RWPE2 (cell line): ENCODE results near the gene GPRC5D.

Source experiments
- ATAC-seq: fragments of 200-7000 bp; cut with Tn5 transposase; 3 replicates; pipeline ENCODE4 v1.9.1; 2021; ENCODE audit warnings: low read depth
- DNase-seq: peaks from one replicate; pipeline ENCODE4 v3.0.0-alpha.2; 2020; ENCODE audit warnings: low spot score
- H3K27ac ChIP-seq: fragments of 450-650 bp; 2 replicates; pipeline ENCODE4 v1.5.1; 2017; ENCODE audit warnings: mild to moderate bottlenecking; ENCODE audit not compliant: poor library complexity, severe bottlenecking
- H3K27me3 ChIP-seq: fragments of 250-450 bp; sonication (Bioruptor Pico); 2 replicates; pipeline ENCODE4 v1.5.1; 2021; ENCODE audit warnings: mild to moderate bottlenecking, moderate library complexity; ENCODE audit not compliant: insufficient read depth, poor library complexity, severe bottlenecking
- H3K36me3 ChIP-seq: fragments of 250-450 bp; sonication (Bioruptor Pico); 2 replicates; pipeline ENCODE4 v1.5.1; 2020; ENCODE audit warnings: low read depth, mild to moderate bottlenecking, moderate library complexity
- H3K4me1 ChIP-seq: fragments of 250-450 bp; sonication (Bioruptor Pico); 2 replicates; pipeline ENCODE4 v1.5.1; 2021; ENCODE audit warnings: mild to moderate bottlenecking, moderate library complexity; ENCODE audit not compliant: insufficient read depth, poor library complexity, severe bottlenecking
- H3K4me3 ChIP-seq: fragments of 250-450 bp; sonication (Bioruptor Pico); 2 replicates; pipeline ENCODE4 v1.5.1; 2021; ENCODE audit warnings: mild to moderate bottlenecking, moderate library complexity; ENCODE audit not compliant: severe bottlenecking
- H3K9me3 ChIP-seq: fragments of 250-450 bp; sonication (Bioruptor Pico); 2 replicates; pipeline ENCODE4 v1.5.1; 2021; ENCODE audit warnings: mild to moderate bottlenecking, moderate library complexity; ENCODE audit not compliant: severe bottlenecking
- CTCF ChIP-seq: fragments of 450-650 bp; IDR thresholded peaks from one replicate; pipeline ENCODE4 v1.5.1; 2017; ENCODE audit warnings: mild to moderate bottlenecking, moderate library complexity; ENCODE audit not compliant: poor library complexity, severe bottlenecking

The GPRC5D gene

GRCh38 chr12:12918781-12919389, 33.1 kb downstream of the GPRC5D start:
- Histone ChIP-seq H3K4me3 (no peak overlapping the region), H3K4me1 (no peaks in the 10 kb centered on the region), H3K9me3 (no peaks in the 10 kb centered on the region), H3K27ac (no peak overlapping the region), H3K27me3 (no peaks in the 10 kb centered on the region), H3K36me3 (peaks cover 25% of the 10 kb centered on the region)
- TF ChIP-seq CTCF, result no peak
- ATAC-seq, result no peak; the same call in 2 of the 3 replicates
- DNase-seq, result no peak

- H3K9me3 ChIP-seq, result no peaks in the 10 kb centered on the region
- no peaks in the 10 kb centered on the region for H3K4me1 ChIP-seq
- TF ChIP-seq CTCF, result no peak
- DNase-seq (no peak), ATAC-seq (no peak)
- no peak overlapping the region for H3K27ac ChIP-seq
- peaks cover 35% of the 10 kb centered on the region for H3K36me3 ChIP-seq
- H3K4me3 ChIP-seq, result no peak overlapping the region
- no peaks in the 10 kb centered on the region for H3K27me3 ChIP-seq
Measured at GRCh38 chr12:12917517-12917916, 34.5 kb downstream of the GPRC5D start.

GRCh38 chr12:12916135-12916944, 35.6 kb downstream of the GPRC5D start:
- H3K9me3 ChIP-seq, result no peaks in the 10 kb centered on the region
- H3K4me3 ChIP-seq, result no peak overlapping the region
- ATAC-seq, result peak; percentile 78
- DNase-seq, result no peak
- peak; percentile 74 for TF ChIP-seq CTCF
- H3K27me3 ChIP-seq, result no peaks in the 10 kb centered on the region
- H3K27ac ChIP-seq, result no peak overlapping the region
- H3K4me1 ChIP-seq, result no peaks in the 10 kb centered on the region
- peaks cover 43% of the 10 kb centered on the region for H3K36me3 ChIP-seq

GRCh38 chr12:12915656-12916055, 36.3 kb downstream of the GPRC5D start:
- TF ChIP-seq CTCF, result no peak
- ATAC-seq (peak; percentile 15; the same call in 1 of the 3 replicates), DNase-seq (no peak)
- peaks cover 50% of the 10 kb centered on the region for H3K36me3 ChIP-seq
- peak overlapping the region; percentile 7 for H3K27ac ChIP-seq
- no peaks in the 10 kb centered on the region for H3K27me3 ChIP-seq
- no peak overlapping the region for H3K4me3 ChIP-seq
- H3K9me3 ChIP-seq, result no peaks in the 10 kb centered on the region
- H3K4me1 ChIP-seq, result no peaks in the 10 kb centered on the region

GRCh38 chr12:12912711-12913110, 39.3 kb downstream of the GPRC5D start:
- Histone ChIP-seq H3K27me3 (no peaks in the 10 kb centered on the region), H3K9me3 (no peaks in the 10 kb centered on the region), H3K36me3 (peaks cover 74% of the 10 kb centered on the region), H3K4me1 (no peaks in the 10 kb centered on the region), H3K27ac (no peak overlapping the region), H3K4me3 (no peak overlapping the region)
- no peak for TF ChIP-seq CTCF
- DNase-seq, result no peak
- no peak for ATAC-seq
